GM12878 (cell line): ENCODE measurements around the gene ADAMTS18. TPM values are rescaled to one million over a fixed set of nuclear protein-coding genes. Genes with fewer than 3 reads are reported as not detected.

Source experiments
- ATAC-seq: fragments of 200-7000 bp; cut with Tn5 transposase; 3 replicates; pipeline ENCODE4 v1.9.1; 2020; ENCODE audit warnings: mild to moderate bottlenecking, moderate library complexity
- BruUV-seq: library from RNA; stranded (reverse); fragments of 400-500 nt; replicated peaks from 2 replicates; lab custom pipeline; 2021; lab: Mats Ljungman, UMichigan
- CTCF ChIA-PET: fragments of 300-600 bp; sonication (Branson Sonifier 250); formaldehyde crosslinking; extraction: SDS; loops from one replicate; lab custom pipeline; 2021; ENCODE audit warnings: inconsistent platforms; lab: Yijun Ruan, JAX
- POLR2A ChIA-PET: fragments of 350-600 bp; formaldehyde crosslinking; extraction: SDS; loops from one replicate; lab custom pipeline; 2021; ENCODE audit warnings: inconsistent platforms; lab: Charles Lee
- RAD21 ChIA-PET: fragments of 300-600 bp; sonication (Branson Sonifier 250); formaldehyde crosslinking; loops from one replicate; lab custom pipeline; 2023; ENCODE audit warnings: antibody characterized with exemption; ENCODE audit not compliant: unreplicated experiment; lab: Charles Lee
- SMC1A ChIA-PET: fragments of 300-600 bp; sonication (Branson Sonifier 250); formaldehyde crosslinking; loops from one replicate; lab custom pipeline; 2023; ENCODE audit not compliant: unreplicated experiment, uncharacterized antibody; lab: Charles Lee
- DNase-seq: peaks from one replicate; pipeline ENCODE4 v3.0.0-alpha.2; 2011; ENCODE audit warnings: low read depth, low spot score
- FAIRE-seq: peaks from 3 replicates; lab custom pipeline; 2011; peaks lifted over from hg19 to GRCh38; lab: Jason Lieb, UNC
- H2AFZ ChIP-seq: 2 replicates; pipeline ENCODE4 v1.6.0; 2011; ENCODE audit warnings: low read depth, low read length, control low read depth; ENCODE audit not compliant: control insufficient read depth
- H3K27ac ChIP-seq: 2 replicates; pipeline ENCODE4 v1.5.1; 2011; ENCODE audit warnings: control low read depth; ENCODE audit not compliant: control insufficient read depth, insufficient read depth
- H3K27me3 ChIP-seq, 2 experiments: replicated peaks in 1 of 2; 2 replicates each; pipeline versions ENCODE4 v1.6.0 to v1.6.1; 2011; ENCODE audit warnings: low read length in 1 of 2; ENCODE audit not compliant: control insufficient read depth in 2 of 2, insufficient read depth in 2 of 2
- H3K36me3 ChIP-seq, 2 experiments: 2 replicates each; pipeline ENCODE4 v1.5.1; 2011; ENCODE audit warnings: low read length in 1 of 2; ENCODE audit not compliant: control insufficient read depth in 2 of 2, insufficient read depth in 2 of 2
- H3K4me1 ChIP-seq: 2 replicates; pipeline ENCODE4 v1.6.1; 2011; ENCODE audit warnings: mild to moderate bottlenecking, low read length, moderate library complexity, mixed read lengths; ENCODE audit not compliant: control insufficient read depth, insufficient read depth
- H3K4me2 ChIP-seq: 2 replicates; pipeline ENCODE4 v1.6.0; 2011; ENCODE audit warnings: control low read depth; ENCODE audit not compliant: control insufficient read depth, insufficient read depth
- H3K4me3 ChIP-seq: fragments of 200-600 bp; sonication (generic); 2 replicates; pipeline ENCODE4 v1.5.1; 2016
- H3K79me2 ChIP-seq: 2 replicates; pipeline ENCODE4 v1.6.0; 2011; ENCODE audit warnings: low read length; ENCODE audit not compliant: control insufficient read depth, insufficient read depth
- H3K9ac ChIP-seq: 2 replicates; pipeline ENCODE4 v1.8.0; 2011; ENCODE audit warnings: low read length, control low read depth, mixed read lengths; ENCODE audit not compliant: control insufficient read depth, insufficient read depth
- H3K9me3 ChIP-seq: replicated peaks from 3 replicates; pipeline ENCODE4 v1.5.1; 2011; ENCODE audit warnings: mild to moderate bottlenecking, low read length; ENCODE audit not compliant: control insufficient read depth, insufficient read depth
- H4K20me1 ChIP-seq: 2 replicates; pipeline ENCODE4 v1.6.0; 2011; ENCODE audit not compliant: control insufficient read depth, insufficient read depth
- BACH1 ChIP-seq: fragments of 450-650 bp; IDR thresholded peaks from 2 replicates; pipeline ENCODE4 v1.6.1; 2017; ENCODE audit warnings: mild to moderate bottlenecking, borderline replicate concordance
- CHD4 ChIP-seq: fragments of 200-600 bp; sonication (generic); IDR thresholded peaks from 2 replicates; pipeline ENCODE4 v1.6.1; 2016; ENCODE audit warnings: mild to moderate bottlenecking
- RELA ChIP-seq: fragments of 450-650 bp; IDR thresholded peaks from 2 replicates; pipeline ENCODE4 v1.8.0; 2014; ENCODE audit warnings: borderline replicate concordance; ENCODE audit not compliant: partially characterized antibody
- RUNX3 ChIP-seq: IDR thresholded peaks from 2 replicates; pipeline ENCODE4 v1.6.1; 2012; ENCODE audit warnings: low read length, inconsistent platforms
- SMAD5 ChIP-seq: IDR thresholded peaks from 2 replicates; pipeline ENCODE4 v1.6.1; 2016; ENCODE audit warnings: antibody characterized with exemption, low read depth
- ZNF384 ChIP-seq: IDR thresholded peaks from 2 replicates; pipeline ENCODE4 v1.6.1; 2012; ENCODE audit warnings: low read depth, mild to moderate bottlenecking, low read length, improper control_type of control experiment, borderline replicate concordance
- WGBS: methylation state at CpG from one replicate; pipeline ENCODE4 v1.1.6; 2016; ENCODE audit warnings: low lambda C conversion rate; ENCODE audit not compliant: insufficient replicate concordance, insufficient coverage; ENCODE audit errors: missing lambda C conversion rate; 5-methylcytosine and 5-hydroxymethylcytosine counted together
- in situ Hi-C: fragments of 300-500 bp; cut with MboI; formaldehyde crosslinking; loops from 9 replicates; pipeline ENCODE4 v1.14.3; 2018; ENCODE audit warnings: mixed read lengths
- intact Hi-C: fragments of 100-400 bp; cut with micrococcal nuclease; formaldehyde crosslinking; loops from one replicate; pipeline ENCODE4 v1.14.2; 2022; ENCODE audit not compliant: unreplicated experiment
- polyA plus RNA-seq, 11 experiments: library from polyadenylated mRNA; depleted of rRNA in 4 of 11; unstranded in 6 of 11; stranded (reverse) in 5 of 11; fragments of >200 nt; fragmentation: Nextera tagmentation in 4 of 11; fragmentation: Illumina TruSeq in 1 of 11; extraction: Ambion mirVana in 4 of 11; extraction: Trizol in 1 of 11; gene quantifications; 1 replicate in 1 of 11; 2 replicates in 10 of 11; pipeline versions ENCODE4 v1.2.1 to v1.2.3, GENCODE V29; 2011 to 2016; ENCODE audit warnings: inconsistent platforms in 2 of 11, missing spikeins in 2 of 11, low read depth in 1 of 11
- total RNA-seq, 4 experiments: library from RNA; depleted of rRNA in 3 of 4; stranded (reverse); fragments of >200 nt in 3 of 4; fragmentation: Illumina TruSeq in 1 of 4; extraction: Trizol in 1 of 4; gene quantifications; 2 replicates each; pipeline versions ENCODE4 v1.2.1 to v1.2.3, GENCODE V29; 2013 to 2021
- TF ChIP-seq, protein P1 (sequence below): IDR thresholded peaks from 2 replicates; pipeline ENCODE4 v1.6.1; 2012; ENCODE audit warnings: mild to moderate bottlenecking, low read depth, low read length

Gene ADAMTS18
- total and polyA plus RNA-seq, 10 of the 15 experiments (the other 5 are each of a cell fraction or from before 2014, with no cell fraction given): not detected

DNA sequence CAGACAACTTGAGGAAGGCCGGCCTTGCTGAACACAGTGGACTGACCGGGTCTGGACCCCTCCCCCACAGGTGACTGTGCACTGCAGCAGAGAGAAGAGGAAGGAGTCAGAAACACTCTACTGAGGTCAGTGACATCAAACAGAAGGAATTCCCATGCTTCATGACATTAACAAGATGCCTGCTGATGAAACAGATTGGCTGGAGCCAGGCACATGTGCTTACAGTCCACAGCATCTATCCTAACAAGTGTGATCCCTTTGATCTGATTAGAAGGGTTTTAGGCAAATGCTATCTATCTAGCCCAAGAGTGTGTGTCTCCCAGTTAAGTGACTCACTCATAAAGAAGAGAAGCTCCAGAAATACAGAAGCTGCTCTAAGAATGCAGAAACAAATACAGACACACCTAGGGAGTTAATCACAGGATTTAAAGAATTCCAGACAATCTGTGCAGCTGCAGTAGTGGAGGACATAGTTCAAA is 145.5 kb downstream of the ADAMTS18 start:
- Histone ChIP-seq H3K9ac (no peak overlapping the region), H3K4me3 (no peak overlapping the region), H4K20me1 (no peaks in the 10 kb centered on the region), H3K79me2 (no peaks in the 10 kb centered on the region), H3K9me3 (no peaks in the 10 kb centered on the region), H3K4me1 (no peaks in the 10 kb centered on the region), H3K4me2 (no peak overlapping the region), H2AFZ (no peak overlapping the region), H3K36me3 (no peaks in the 10 kb centered on the region), H3K27me3 (no peaks in the 10 kb centered on the region), H3K27ac (no peak overlapping the region)
- DNase-seq (no peak), FAIRE-seq (no peak), ATAC-seq (no peak)
- 0% methylated on average over 2 of the region's 2 CpGs for WGBS
- in situ Hi-C loops: no loop called here
- no TSS peak for BruUV-seq
- RAD21 ChIA-PET: no interaction called here
- intact Hi-C loops: no loop called here
- no peak for TF ChIP-seq BACH1
- CTCF ChIA-PET: no interaction called here
- SMC1A ChIA-PET: no interaction called here
- POLR2A ChIA-PET: no interaction called here

DNA sequence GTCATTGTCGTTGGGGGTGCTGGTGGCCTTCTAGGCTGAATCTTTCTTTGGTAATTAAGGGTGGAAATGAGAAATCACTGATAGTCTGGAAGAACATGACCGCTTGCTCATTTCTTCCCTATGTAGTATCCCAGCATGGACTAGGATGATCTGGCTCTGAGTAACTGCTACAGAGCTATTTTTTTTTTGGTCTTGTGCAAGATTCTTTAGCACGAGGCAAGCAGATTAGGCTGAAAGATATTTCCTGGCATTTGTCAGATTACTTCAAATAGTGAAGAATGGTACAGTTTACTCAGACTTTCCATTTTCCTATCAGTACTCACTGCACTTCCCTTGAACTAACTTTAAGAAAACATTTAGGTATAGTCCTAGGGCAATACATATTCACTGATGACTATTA is 146.6 kb downstream of the ADAMTS18 start:
- ChIA-PET RAD21 (no interaction called here), POLR2A (no interaction called here), CTCF (interaction anchor here (0.6 kb wide), 1 partner anchor 394 kb away, joined by 3 read pairs; no protein-coding TSS in a partner anchor), SMC1A (interaction anchor here (1.0 kb wide), 1 partner anchor 9 kb away, joined by 3 read pairs; no protein-coding TSS in a partner anchor)
- H3K9ac ChIP-seq: no peak overlapping the region
- H3K4me3 ChIP-seq: no peak overlapping the region
- BruUV-seq: no TSS peak
- FAIRE-seq: no peak
- in situ Hi-C loops: no loop called here
- no peaks in the 10 kb centered on the region for H4K20me1 ChIP-seq
- whole genome bisulfite sequencing: 11% methylated on average over 3 of the region's 3 CpGs
- TF ChIP-seq RELA (no peak), ZNF384 (no peak), RUNX3 (no peak), SMAD5 (no peak), CHD4 (no peak)
- TF ChIP-seq, protein P1, sequence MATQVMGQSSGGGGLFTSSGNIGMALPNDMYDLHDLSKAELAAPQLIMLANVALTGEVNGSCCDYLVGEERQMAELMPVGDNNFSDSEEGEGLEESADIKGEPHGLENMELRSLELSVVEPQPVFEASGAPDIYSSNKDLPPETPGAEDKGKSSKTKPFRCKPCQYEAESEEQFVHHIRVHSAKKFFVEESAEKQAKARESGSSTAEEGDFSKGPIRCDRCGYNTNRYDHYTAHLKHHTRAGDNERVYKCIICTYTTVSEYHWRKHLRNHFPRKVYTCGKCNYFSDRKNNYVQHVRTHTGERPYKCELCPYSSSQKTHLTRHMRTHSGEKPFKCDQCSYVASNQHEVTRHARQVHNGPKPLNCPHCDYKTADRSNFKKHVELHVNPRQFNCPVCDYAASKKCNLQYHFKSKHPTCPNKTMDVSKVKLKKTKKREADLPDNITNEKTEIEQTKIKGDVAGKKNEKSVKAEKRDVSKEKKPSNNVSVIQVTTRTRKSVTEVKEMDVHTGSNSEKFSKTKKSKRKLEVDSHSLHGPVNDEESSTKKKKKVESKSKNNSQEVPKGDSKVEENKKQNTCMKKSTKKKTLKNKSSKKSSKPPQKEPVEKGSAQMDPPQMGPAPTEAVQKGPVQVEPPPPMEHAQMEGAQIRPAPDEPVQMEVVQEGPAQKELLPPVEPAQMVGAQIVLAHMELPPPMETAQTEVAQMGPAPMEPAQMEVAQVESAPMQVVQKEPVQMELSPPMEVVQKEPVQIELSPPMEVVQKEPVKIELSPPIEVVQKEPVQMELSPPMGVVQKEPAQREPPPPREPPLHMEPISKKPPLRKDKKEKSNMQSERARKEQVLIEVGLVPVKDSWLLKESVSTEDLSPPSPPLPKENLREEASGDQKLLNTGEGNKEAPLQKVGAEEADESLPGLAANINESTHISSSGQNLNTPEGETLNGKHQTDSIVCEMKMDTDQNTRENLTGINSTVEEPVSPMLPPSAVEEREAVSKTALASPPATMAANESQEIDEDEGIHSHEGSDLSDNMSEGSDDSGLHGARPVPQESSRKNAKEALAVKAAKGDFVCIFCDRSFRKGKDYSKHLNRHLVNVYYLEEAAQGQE: no peak
- no peak for DNase-seq
- no peak for ATAC-seq
- H3K27me3 ChIP-seq: no peaks in the 10 kb centered on the region
- H3K4me2 ChIP-seq: no peak overlapping the region
- H3K79me2 ChIP-seq: no peaks in the 10 kb centered on the region
- H3K4me1 ChIP-seq: no peaks in the 10 kb centered on the region
- H2AFZ ChIP-seq: no peak overlapping the region
- H3K9me3 ChIP-seq: no peaks in the 10 kb centered on the region
- intact Hi-C loops: no loop called here
- H3K27ac ChIP-seq: no peak overlapping the region
- no peaks in the 10 kb centered on the region for H3K36me3 ChIP-seq
